ENCODE data around the gene PDLIM5. TPM values are rescaled to one million over a fixed set of nuclear protein-coding genes. Genes with fewer than 3 reads are reported as not detected.

PDLIM5 gene
- total RNA-seq, 4 donors from 2014 or later, result 62.9 to 133 (median 110) TPM

- H3K9me3 ChIP-seq, result no peaks in the 10 kb centered on the region
- no peaks in the 10 kb centered on the region for H3K36me3 ChIP-seq
- no peak overlapping the region for H3K4me3 ChIP-seq
- no peaks in the 10 kb centered on the region for H3K4me1 ChIP-seq
- DNase-seq, result no peak
- 69 to 82% methylated on average over 4 to 5 of the region's 5 CpGs for WGBS, 2 donors (ENCODE audit: low coverage in 1 of 2)
- intact Hi-C loops (cut with DNase I; ENCODE audit: low total_unique reads), result no loop called here
- no peak overlapping the region for H3K27ac ChIP-seq
- no peak for TF ChIP-seq POLR2AphosphoS5 (IDR thresholded peaks at IDR 0.05)
- TF ChIP-seq, protein P1, sequence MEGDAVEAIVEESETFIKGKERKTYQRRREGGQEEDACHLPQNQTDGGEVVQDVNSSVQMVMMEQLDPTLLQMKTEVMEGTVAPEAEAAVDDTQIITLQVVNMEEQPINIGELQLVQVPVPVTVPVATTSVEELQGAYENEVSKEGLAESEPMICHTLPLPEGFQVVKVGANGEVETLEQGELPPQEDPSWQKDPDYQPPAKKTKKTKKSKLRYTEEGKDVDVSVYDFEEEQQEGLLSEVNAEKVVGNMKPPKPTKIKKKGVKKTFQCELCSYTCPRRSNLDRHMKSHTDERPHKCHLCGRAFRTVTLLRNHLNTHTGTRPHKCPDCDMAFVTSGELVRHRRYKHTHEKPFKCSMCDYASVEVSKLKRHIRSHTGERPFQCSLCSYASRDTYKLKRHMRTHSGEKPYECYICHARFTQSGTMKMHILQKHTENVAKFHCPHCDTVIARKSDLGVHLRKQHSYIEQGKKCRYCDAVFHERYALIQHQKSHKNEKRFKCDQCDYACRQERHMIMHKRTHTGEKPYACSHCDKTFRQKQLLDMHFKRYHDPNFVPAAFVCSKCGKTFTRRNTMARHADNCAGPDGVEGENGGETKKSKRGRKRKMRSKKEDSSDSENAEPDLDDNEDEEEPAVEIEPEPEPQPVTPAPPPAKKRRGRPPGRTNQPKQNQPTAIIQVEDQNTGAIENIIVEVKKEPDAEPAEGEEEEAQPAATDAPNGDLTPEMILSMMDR (IDR thresholded peaks at IDR 0.05), result no peak
- TF ChIP-seq EP300 (IDR thresholded peaks at IDR 0.05; ENCODE audit: low read depth), result no peak
- no peak for TF ChIP-seq POLR2A (IDR thresholded peaks at IDR 0.05)
- H3K27me3 ChIP-seq, result no peaks in the 10 kb centered on the region
- in situ Hi-C loops (cut with MboI; ENCODE audit: low pct_ligation_motif_present in 1 of 4, low pct_unique_long_range_greater_than_20kb in 1 of 4, low sequenced_read_pairs in 3 of 4), result no loop called here
These were observed 262.8 kb downstream of the PDLIM5 start for GRCh38 chr4:94714365-94715160.

GRCh38 chr4:94715726-94716125, 264.0 kb downstream of the PDLIM5 start:
- in situ Hi-C loops (cut with MboI; ENCODE audit: low pct_ligation_motif_present in 1 of 4, low pct_unique_long_range_greater_than_20kb in 1 of 4, low sequenced_read_pairs in 3 of 4), result no loop called here

More at GRCh38 chr4:94715726-94716125, 264.0 kb downstream of the PDLIM5 start:
- Histone ChIP-seq H3K4me1 (no peaks in the 10 kb centered on the region), H3K4me3 (no peak overlapping the region), H3K27me3 (no peaks in the 10 kb centered on the region), H3K36me3 (no peaks in the 10 kb centered on the region), H3K27ac (no peak overlapping the region), H3K9me3 (no peaks in the 10 kb centered on the region)
- DNase-seq, result no peak
- intact Hi-C loops (cut with DNase I; ENCODE audit: low total_unique reads), result no loop called here
- 92% methylated on average over 3 to 6 of the region's 6 CpGs for WGBS, 2 donors (ENCODE audit: low coverage in 1 of 2)
- TF ChIP-seq POLR2A (IDR thresholded peaks at IDR 0.05) (no peak), POLR2AphosphoS5 (IDR thresholded peaks at IDR 0.05) (no peak), EP300 (IDR thresholded peaks at IDR 0.05; ENCODE audit: low read depth) (no peak)
- TF ChIP-seq, protein P1 (IDR thresholded peaks at IDR 0.05), result no peak

Other genes with a start within 250 kb of the PDLIM5 start
- 10 to 100 TPM; 14.2 to 27.7 (median 18.4) TPM for gene SMARCAD1, start 244.1 kb upstream of the PDLIM5 start, total RNA-seq
- gene HPGDS, start 109.1 kb upstream of the PDLIM5 start, total RNA-seq, result 1 to 10 TPM in 3 of 4 donors, not detected in 1; 1.4 to 6.0 (median 3.5) TPM

Measured in transverse colon (tissue), 4 donors.